GM12892 (cell line): Measurements from ENCODE around the gene WDR27.

Source experiments
- POLR2A ChIP-seq: IDR thresholded peaks from 2 replicates; pipeline ENCODE4 v1.6.1; 2011; ENCODE audit warnings: low read depth, low read length, control low read depth
- POLR2AphosphoS5 ChIP-seq: IDR thresholded peaks from 2 replicates; pipeline ENCODE4 v1.6.1; 2011; ENCODE audit warnings: low read depth, low read length, control low read depth
- TAF1 ChIP-seq: IDR thresholded peaks from 2 replicates; pipeline ENCODE4 v1.6.1; 2011; ENCODE audit warnings: low read depth, mild to moderate bottlenecking, control low read depth, low read length, borderline replicate concordance

GRCh38 chr6:169558774-169559441 is 142.9 kb downstream of the WDR27 start:
- TF ChIP-seq POLR2A (no peak), POLR2AphosphoS5 (no peak), TAF1 (no peak)
